HEK293T (cell line): ENCODE data around the gene TBC1D10A.

Experiments used
- BHLHE40 ChIP-seq: fragments of 450-650 bp; IDR thresholded peaks from 2 replicates; pipeline ENCODE4 v1.6.1; 2016; ENCODE audit warnings: mild to moderate bottlenecking, moderate library complexity, borderline replicate concordance
- CTBP1 ChIP-seq: fragments of 450-650 bp; IDR thresholded peaks from 2 replicates; pipeline ENCODE4 v1.6.1; 2016; ENCODE audit warnings: borderline replicate concordance
- FOXK2 ChIP-seq: fragments of 450-650 bp; IDR thresholded peaks from 2 replicates; pipeline ENCODE4 v1.6.1; 2016; ENCODE audit warnings: mild to moderate bottlenecking
- FOXM1 ChIP-seq: fragments of 450-650 bp; IDR thresholded peaks from 2 replicates; pipeline ENCODE4 v1.6.1; 2017; ENCODE audit warnings: mild to moderate bottlenecking, borderline replicate concordance
- HDGF ChIP-seq: fragments of 450-650 bp; IDR thresholded peaks from 2 replicates; pipeline ENCODE4 v1.6.1; 2017; ENCODE audit warnings: antibody characterized with exemption, borderline replicate concordance
- PKNOX1 ChIP-seq: fragments of 450-650 bp; IDR thresholded peaks from 2 replicates; pipeline ENCODE4 v1.6.1; 2016
- SP1 ChIP-seq: fragments of 450-650 bp; IDR thresholded peaks from 2 replicates; pipeline ENCODE4 v1.6.1; 2017
- SUZ12 ChIP-seq: fragments of 450-650 bp; IDR thresholded peaks from 2 replicates; pipeline ENCODE4 v1.6.1; 2016; ENCODE audit warnings: mild to moderate bottlenecking

GRCh38 chr22:30348404-30348803 is 21.7 kb upstream of the TBC1D10A start:
- no peak for TF ChIP-seq PKNOX1
- no peak for TF ChIP-seq SUZ12
- TF ChIP-seq FOXM1 = no peak
- TF ChIP-seq SP1 = no peak
- TF ChIP-seq FOXK2 = no peak
- TF ChIP-seq HDGF = no peak
- no peak for TF ChIP-seq CTBP1
- TF ChIP-seq BHLHE40 = no peak
